Osteoblast (primary cell): Measurements from ENCODE around the gene PTPRE. TPM values are rescaled to one million over a fixed set of nuclear protein-coding genes. Genes with fewer than 3 reads are reported as not detected.

Source experiments
- DNase-seq: peaks from one replicate; pipeline ENCODE4 v3.0.0; 2011; ENCODE audit warnings: low spot score, mixed read lengths; ENCODE audit not compliant: insufficient read length; ENCODE audit errors: missing footprints
- H2AFZ ChIP-seq: 2 replicates; pipeline ENCODE4 v1.6.0; 2011; ENCODE audit warnings: mild to moderate bottlenecking, low read length
- H3K27ac ChIP-seq: 2 replicates; pipeline ENCODE4 v1.5.1; 2011; ENCODE audit warnings: mild to moderate bottlenecking, low read depth, low read length, moderate library complexity
- H3K27me3 ChIP-seq: 2 replicates; pipeline ENCODE4 v1.6.0; 2012; ENCODE audit warnings: mild to moderate bottlenecking, control low read depth, inconsistent platforms, low read length, moderate library complexity; ENCODE audit not compliant: insufficient read depth
- H3K36me3 ChIP-seq: 2 replicates; pipeline ENCODE4 v1.5.1; 2011; ENCODE audit warnings: mild to moderate bottlenecking, low read length, control low read depth, moderate library complexity; ENCODE audit not compliant: insufficient read depth
- H3K4me1 ChIP-seq: 2 replicates; pipeline ENCODE4 v1.5.1; 2011; ENCODE audit warnings: mild to moderate bottlenecking, low read length, control low read depth, moderate library complexity; ENCODE audit not compliant: insufficient read depth
- H3K4me2 ChIP-seq: 2 replicates; pipeline ENCODE4 v1.6.0; 2011; ENCODE audit warnings: mild to moderate bottlenecking, low read length; ENCODE audit not compliant: insufficient read depth
- H3K4me3 ChIP-seq: fragments of 200-600 bp; sonication (generic); 3 replicates; pipeline ENCODE4 v1.5.1; 2012; ENCODE audit warnings: mild to moderate bottlenecking, low read length, inconsistent platforms; ENCODE audit not compliant: insufficient read depth
- H3K79me2 ChIP-seq: 2 replicates; pipeline ENCODE4 v1.6.0; 2012; ENCODE audit warnings: mild to moderate bottlenecking, low read length, control low read depth, inconsistent platforms; ENCODE audit not compliant: insufficient read depth
- H3K9me3 ChIP-seq: 2 replicates; pipeline ENCODE4 v1.5.1; 2011; ENCODE audit warnings: low read depth, low read length, control low read depth
- H4K20me1 ChIP-seq: 2 replicates; pipeline ENCODE4 v1.6.0; 2012; ENCODE audit warnings: mild to moderate bottlenecking, low read length, control low read depth; ENCODE audit not compliant: insufficient read depth
- total RNA-seq: library from RNA; depleted of rRNA; stranded (reverse); fragments of >200 nt; gene quantifications from 2 replicates; pipeline ENCODE4 v1.2.3, GENCODE V29; 2012
- TF ChIP-seq, protein P1 (sequence below): IDR thresholded peaks from 2 replicates; pipeline ENCODE4 v1.5.1; 2011; ENCODE audit warnings: mild to moderate bottlenecking, low read depth, low read length, moderate library complexity; ENCODE audit errors: extremely low read depth

Gene PTPRE
- total RNA-seq, 1 donor = 9.0 TPM

DNA sequence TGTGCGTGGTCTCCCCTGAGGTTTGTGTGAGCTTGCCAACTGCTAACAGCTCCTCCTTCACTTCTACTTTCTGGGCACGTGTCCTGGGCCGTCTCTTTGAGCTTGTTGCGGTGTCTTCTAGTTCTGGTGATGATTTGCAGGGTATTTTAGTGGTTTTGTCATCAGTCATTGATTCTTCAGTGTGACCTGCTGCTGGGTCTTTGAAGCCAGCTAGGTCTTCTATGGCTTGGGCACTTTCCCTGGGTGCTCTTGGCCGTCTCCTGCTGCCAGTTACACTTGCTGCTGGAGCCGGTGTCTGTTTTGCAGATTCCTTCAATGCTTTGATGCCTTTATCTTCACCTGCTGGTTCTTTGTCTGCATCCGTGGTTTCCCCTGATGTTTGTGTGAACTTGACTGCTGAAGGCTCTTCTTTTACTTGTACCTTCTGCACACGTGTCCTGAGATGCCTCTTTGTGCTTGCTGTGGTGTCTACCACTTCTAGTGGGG, 196.4 kb downstream of the PTPRE start:
- H3K4me3 ChIP-seq = no peak overlapping the region
- TF ChIP-seq, protein P1, sequence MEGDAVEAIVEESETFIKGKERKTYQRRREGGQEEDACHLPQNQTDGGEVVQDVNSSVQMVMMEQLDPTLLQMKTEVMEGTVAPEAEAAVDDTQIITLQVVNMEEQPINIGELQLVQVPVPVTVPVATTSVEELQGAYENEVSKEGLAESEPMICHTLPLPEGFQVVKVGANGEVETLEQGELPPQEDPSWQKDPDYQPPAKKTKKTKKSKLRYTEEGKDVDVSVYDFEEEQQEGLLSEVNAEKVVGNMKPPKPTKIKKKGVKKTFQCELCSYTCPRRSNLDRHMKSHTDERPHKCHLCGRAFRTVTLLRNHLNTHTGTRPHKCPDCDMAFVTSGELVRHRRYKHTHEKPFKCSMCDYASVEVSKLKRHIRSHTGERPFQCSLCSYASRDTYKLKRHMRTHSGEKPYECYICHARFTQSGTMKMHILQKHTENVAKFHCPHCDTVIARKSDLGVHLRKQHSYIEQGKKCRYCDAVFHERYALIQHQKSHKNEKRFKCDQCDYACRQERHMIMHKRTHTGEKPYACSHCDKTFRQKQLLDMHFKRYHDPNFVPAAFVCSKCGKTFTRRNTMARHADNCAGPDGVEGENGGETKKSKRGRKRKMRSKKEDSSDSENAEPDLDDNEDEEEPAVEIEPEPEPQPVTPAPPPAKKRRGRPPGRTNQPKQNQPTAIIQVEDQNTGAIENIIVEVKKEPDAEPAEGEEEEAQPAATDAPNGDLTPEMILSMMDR = no peak
- no peaks in the 10 kb centered on the region for H3K4me1 ChIP-seq
- no peak overlapping the region for H3K4me2 ChIP-seq
- no peak for DNase-seq
- H3K36me3 ChIP-seq = peaks cover 78% of the 10 kb centered on the region
- H2AFZ ChIP-seq = no peak overlapping the region
- no peak overlapping the region for H3K27ac ChIP-seq
- peaks cover 4% of the 10 kb centered on the region for H3K79me2 ChIP-seq
- H3K27me3 ChIP-seq = no peaks in the 10 kb centered on the region
- H4K20me1 ChIP-seq = no peaks in the 10 kb centered on the region
- H3K9me3 ChIP-seq = no peaks in the 10 kb centered on the region

DNA sequence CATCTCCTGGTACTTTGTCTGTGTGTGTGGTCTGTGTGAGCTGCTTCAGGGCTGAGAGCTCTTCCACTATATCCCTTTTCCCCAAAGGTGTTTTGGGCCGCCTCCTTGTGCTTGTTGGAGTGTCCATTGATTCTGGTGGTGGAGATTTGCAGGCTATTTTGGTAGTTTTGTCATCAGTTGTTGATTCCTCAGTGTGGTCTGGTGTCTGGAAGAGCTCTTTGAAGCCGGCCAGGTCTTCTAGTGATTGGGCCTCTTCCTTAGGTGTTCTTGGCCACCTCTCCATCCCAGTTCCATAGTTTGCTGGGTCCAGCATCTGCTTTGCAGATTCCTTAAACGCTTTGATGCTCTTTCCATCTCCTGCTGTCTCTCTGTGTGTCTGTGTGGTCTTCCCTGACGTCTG, 198.5 kb downstream of the PTPRE start:
- TF ChIP-seq, protein P1 = no peak
- no peak overlapping the region for H3K4me2 ChIP-seq
- DNase-seq = no peak
- no peak overlapping the region for H3K27ac ChIP-seq
- no peak overlapping the region for H3K4me3 ChIP-seq
- peaks cover 7% of the 10 kb centered on the region for H3K79me2 ChIP-seq
- H3K36me3 ChIP-seq = peaks cover 89% of the 10 kb centered on the region
- H3K9me3 ChIP-seq = no peaks in the 10 kb centered on the region
- H4K20me1 ChIP-seq = no peaks in the 10 kb centered on the region
- no peaks in the 10 kb centered on the region for H3K4me1 ChIP-seq
- H2AFZ ChIP-seq = no peak overlapping the region
- no peaks in the 10 kb centered on the region for H3K27me3 ChIP-seq

DNA sequence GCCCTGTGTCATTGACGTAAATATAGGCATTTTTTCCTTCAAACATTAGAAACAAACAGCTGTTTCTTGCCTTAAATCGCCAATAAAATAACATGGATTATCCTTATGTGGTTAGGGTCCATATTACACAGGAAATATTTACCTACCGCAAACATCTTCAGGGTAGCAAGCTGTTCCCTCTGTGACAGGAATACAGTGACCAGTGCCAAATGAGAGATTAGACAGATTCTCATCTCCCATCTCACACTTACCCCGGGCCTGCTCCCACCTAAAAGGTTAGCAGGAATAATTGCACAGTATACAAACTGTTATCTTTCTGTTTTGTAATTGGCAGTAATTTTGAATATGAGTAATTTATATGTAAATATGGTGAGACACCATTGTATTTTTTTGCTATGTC, 202.8 kb downstream of the PTPRE start:
- TF ChIP-seq, protein P1 = no peak

DNA sequence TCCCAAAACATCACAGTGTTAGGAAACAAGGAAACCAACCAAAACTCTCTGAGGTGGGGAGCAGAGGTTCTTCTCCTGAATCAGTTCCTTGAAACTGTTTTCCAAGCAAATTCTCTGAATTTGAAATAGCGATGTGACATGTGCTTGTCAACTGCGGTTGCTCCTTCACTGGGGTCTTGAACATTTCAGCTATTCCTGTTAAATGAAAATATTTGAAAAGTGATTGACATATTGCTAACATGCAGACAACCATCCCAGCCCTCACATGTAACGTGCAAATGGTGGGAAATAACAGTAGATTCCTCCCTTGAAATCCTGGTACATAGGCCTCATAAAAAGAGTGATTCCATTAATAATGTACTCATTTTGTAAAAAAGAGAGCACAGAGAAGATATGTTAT, 203.4 kb downstream of the PTPRE start:
- H3K36me3 ChIP-seq = peaks cover 95% of the 10 kb centered on the region
- no peaks in the 10 kb centered on the region for H3K9me3 ChIP-seq
- no peak overlapping the region for H3K4me3 ChIP-seq
- no peaks in the 10 kb centered on the region for H4K20me1 ChIP-seq
- H3K27me3 ChIP-seq = no peaks in the 10 kb centered on the region
- no peak overlapping the region for H3K4me2 ChIP-seq
- no peaks in the 10 kb centered on the region for H3K4me1 ChIP-seq
- H3K79me2 ChIP-seq = peaks cover 11% of the 10 kb centered on the region
- no peak for DNase-seq
- no peak overlapping the region for H3K27ac ChIP-seq
- no peak overlapping the region for H2AFZ ChIP-seq
- TF ChIP-seq, protein P1 = no peak

More for the DNA sequence above, 202.8 kb downstream of the PTPRE start:
- H3K36me3 ChIP-seq = peaks cover 93% of the 10 kb centered on the region
- H3K9me3 ChIP-seq = no peaks in the 10 kb centered on the region
- H3K4me3 ChIP-seq = no peak overlapping the region
- H2AFZ ChIP-seq = no peak overlapping the region
- no peaks in the 10 kb centered on the region for H4K20me1 ChIP-seq
- H3K27ac ChIP-seq = no peak overlapping the region
- DNase-seq = no peak
- no peak overlapping the region for H3K4me2 ChIP-seq
- H3K4me1 ChIP-seq = no peaks in the 10 kb centered on the region
- no peaks in the 10 kb centered on the region for H3K27me3 ChIP-seq
- H3K79me2 ChIP-seq = peaks cover 7% of the 10 kb centered on the region
